Mesenchymal stem cell (in vitro differentiated cells and primary cell): Measurements from ENCODE around the gene PRKCZ.

Experiments
- DNase-seq: peaks from one replicate; pipeline ENCODE4 v3.0.0-alpha.2; 2013
- H2AFZ ChIP-seq: one replicate; pipeline ENCODE4 v1.6.1; 2013; ENCODE audit warnings: low read depth, mild to moderate bottlenecking, control low read depth, inconsistent platforms, low read length, moderate library complexity
- H2AK5ac ChIP-seq: 2 replicates; pipeline ENCODE4 v1.6.1; 2013; ENCODE audit warnings: low read length, moderate library complexity, mild to moderate bottlenecking, inconsistent platforms; ENCODE audit not compliant: severe bottlenecking
- H2BK120ac ChIP-seq: one replicate; pipeline ENCODE4 v1.6.1; 2013; ENCODE audit warnings: low read depth, mild to moderate bottlenecking, inconsistent platforms, low read length, moderate library complexity
- H2BK12ac ChIP-seq, 2 experiments: one replicate each; pipeline ENCODE4 v1.6.1; 2013; ENCODE audit warnings: inconsistent platforms in 2 of 2, low read length in 2 of 2, mild to moderate bottlenecking in 2 of 2, moderate library complexity in 2 of 2, control low read depth in 1 of 2
- H2BK15ac ChIP-seq: one replicate; pipeline ENCODE4 v1.6.1; 2013; ENCODE audit warnings: mild to moderate bottlenecking, low read depth, inconsistent platforms; ENCODE audit not compliant: poor library complexity, severe bottlenecking
- H2BK5ac ChIP-seq: 2 replicates; pipeline ENCODE4 v1.6.1; 2013; ENCODE audit warnings: low read depth, mild to moderate bottlenecking, low read length, control low read depth, inconsistent platforms; ENCODE audit not compliant: poor library complexity, severe bottlenecking
- H3K14ac ChIP-seq, 2 experiments: one replicate each; pipeline ENCODE4 v1.6.1; 2013; ENCODE audit warnings: inconsistent platforms in 2 of 2, low read length in 2 of 2, control low read depth in 1 of 2, mild to moderate bottlenecking in 1 of 2, moderate library complexity in 1 of 2
- H3K18ac ChIP-seq, 2 experiments: one replicate each; pipeline ENCODE4 v1.6.1; 2013; ENCODE audit warnings: inconsistent platforms in 2 of 2, low read length in 2 of 2, control low read depth in 1 of 2, low read depth in 1 of 2, mild to moderate bottlenecking in 1 of 2
- H3K23ac ChIP-seq, 2 experiments: one replicate each; pipeline ENCODE4 v1.6.1; 2013; ENCODE audit warnings: inconsistent platforms in 2 of 2, low read length in 2 of 2, mild to moderate bottlenecking in 2 of 2, moderate library complexity in 2 of 2, control low read depth in 1 of 2
- H3K27ac ChIP-seq: 2 replicates; pipeline ENCODE4 v1.5.1; 2013; ENCODE audit warnings: mild to moderate bottlenecking, moderate library complexity, low read length, control low read depth, inconsistent platforms; ENCODE audit not compliant: poor library complexity, severe bottlenecking
- H3K27me3 ChIP-seq, 2 experiments: 2 replicates each; pipeline versions ENCODE4 v1.6.1 to v1.7.0; 2013; ENCODE audit warnings: low read length in 2 of 2, mild to moderate bottlenecking in 2 of 2, moderate library complexity in 2 of 2, control low read depth in 1 of 2, inconsistent platforms in 1 of 2; ENCODE audit not compliant: control insufficient read depth in 1 of 2, insufficient read depth in 1 of 2
- H3K36me3 ChIP-seq, 2 experiments: 2 replicates each; pipeline versions ENCODE4 v1.6.1 to v1.7.0; 2013; ENCODE audit warnings: low read length in 2 of 2, control low read depth in 1 of 2, inconsistent platforms in 1 of 2, low read depth in 1 of 2, mild to moderate bottlenecking in 1 of 2; ENCODE audit not compliant: insufficient read depth in 2 of 2, control insufficient read depth in 1 of 2
- H3K4ac ChIP-seq, 2 experiments: one replicate each; pipeline ENCODE4 v1.6.1; 2013; ENCODE audit warnings: inconsistent platforms in 2 of 2, low read length in 2 of 2, mild to moderate bottlenecking in 2 of 2, moderate library complexity in 2 of 2, control low read depth in 1 of 2, low read depth in 1 of 2
- H3K4me1 ChIP-seq: 2 replicates; pipeline ENCODE4 v1.6.1; 2013; ENCODE audit warnings: low read depth, low read length, control low read depth; ENCODE audit not compliant: control insufficient read depth, insufficient read depth
- H3K4me2 ChIP-seq: 2 replicates; pipeline ENCODE4 v1.6.1; 2013; ENCODE audit warnings: low read length, mild to moderate bottlenecking, inconsistent platforms; ENCODE audit not compliant: poor library complexity, severe bottlenecking
- H3K4me3 ChIP-seq, 2 experiments: 2 replicates each; pipeline versions ENCODE4 v1.5.1 to v1.7.0; 2013; ENCODE audit warnings: low read length in 2 of 2, mild to moderate bottlenecking in 2 of 2, control low read depth in 1 of 2, low read depth in 1 of 2; ENCODE audit not compliant: insufficient read depth in 1 of 2
- H3K79me1 ChIP-seq: replicated peaks from 2 replicates; pipeline ENCODE4 v1.6.1; 2013; ENCODE audit warnings: mild to moderate bottlenecking, control low read depth, low read length, inconsistent platforms; ENCODE audit not compliant: poor library complexity, severe bottlenecking
- H3K9ac ChIP-seq: 2 replicates; pipeline ENCODE4 v1.7.0; 2013; ENCODE audit warnings: mild to moderate bottlenecking, low read length, moderate library complexity
- H3K9me3 ChIP-seq: 2 replicates; pipeline ENCODE4 v1.7.0; 2013; ENCODE audit warnings: mild to moderate bottlenecking, low read length; ENCODE audit not compliant: control insufficient read depth
- H4K8ac ChIP-seq: one replicate; pipeline ENCODE4 v1.6.1; 2013; ENCODE audit warnings: inconsistent platforms, mild to moderate bottlenecking, low read length, moderate library complexity
- H4K91ac ChIP-seq: one replicate; pipeline ENCODE4 v1.6.1; 2013; ENCODE audit warnings: mild to moderate bottlenecking, low read length, inconsistent platforms
- WGBS: methylation state at CpG from one replicate; pipeline ENCODE4 v1.1.7; 2013; ENCODE audit warnings: mixed read lengths; 5-methylcytosine and 5-hydroxymethylcytosine counted together

The PRKCZ gene

DNA sequence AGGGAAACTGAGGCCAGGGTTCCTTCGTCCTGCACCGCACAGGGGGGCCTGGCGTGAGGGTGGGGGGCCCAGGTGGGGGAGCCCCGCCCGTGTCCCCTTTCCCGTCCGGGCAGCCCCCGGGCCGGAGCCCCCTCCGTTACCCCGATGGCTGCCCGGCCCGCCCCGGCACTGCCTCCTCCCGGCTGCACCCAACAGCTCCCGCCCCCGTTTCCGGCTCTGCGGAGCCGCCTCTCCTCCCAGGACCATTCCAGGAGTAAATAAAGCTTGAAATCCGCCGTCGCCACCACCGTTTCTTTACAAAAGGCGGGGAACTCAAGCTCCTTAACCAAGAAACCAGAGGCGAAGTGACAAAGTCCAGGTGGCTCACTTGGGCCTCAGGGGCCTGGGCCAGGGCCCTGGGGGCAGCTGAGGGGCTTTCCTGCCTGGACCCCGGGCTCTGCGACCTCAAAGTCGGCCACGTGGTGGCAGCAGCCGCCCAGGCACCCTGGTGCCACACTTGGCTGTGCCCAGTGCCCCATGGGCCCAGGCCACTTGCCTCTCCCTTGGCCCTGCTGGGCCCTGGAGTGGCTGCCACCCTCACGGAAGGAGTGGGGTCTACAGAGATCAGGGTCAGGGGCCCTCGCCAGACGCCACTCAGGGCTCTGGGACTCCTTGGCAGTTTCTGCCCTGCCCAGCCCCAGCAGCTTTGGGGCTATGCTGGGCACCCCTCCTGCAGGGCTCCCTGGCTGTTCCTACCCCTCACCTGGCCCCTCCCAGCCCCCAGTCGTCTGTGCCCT is 144.9 kb downstream of the PRKCZ start:
- H4K8ac ChIP-seq: peak overlapping the region; percentile 96
- peak overlapping the region; percentile 92 to 93 for H3K18ac ChIP-seq
- H3K23ac ChIP-seq: peak overlapping the region in 1 of 2 experiments; percentile 51
- H4K91ac ChIP-seq: peak overlapping the region; percentile 94
- H3K4me1 ChIP-seq: peaks cover 47% of the 10 kb centered on the region
- H2BK120ac ChIP-seq: peak overlapping the region; percentile 92
- peak overlapping the region; percentile 69 to 82 for H3K4me3 ChIP-seq
- H3K27me3 ChIP-seq: no peaks in the 10 kb centered on the region
- peak overlapping the region; percentile 88 for H3K9ac ChIP-seq
- peaks cover 0 to 32% of the 10 kb centered on the region in 2 experiments for H3K36me3 ChIP-seq
- H3K4ac ChIP-seq: peak overlapping the region; percentile 58 to 90
- under 1% methylated on average over 35 of the region's 35 CpGs for WGBS
- peak overlapping the region; percentile 54 for H2AK5ac ChIP-seq
- peak overlapping the region; percentile 99 for H2BK15ac ChIP-seq
- peak overlapping the region; percentile 91 for H3K27ac ChIP-seq
- DNase-seq: peak; percentile 92
- H2BK12ac ChIP-seq: peak overlapping the region; percentile 14 to 76
- H3K79me1 ChIP-seq: peaks cover 27% of the 10 kb centered on the region
- no peaks in the 10 kb centered on the region for H3K9me3 ChIP-seq
- H3K4me2 ChIP-seq: peak overlapping the region; percentile 83
- no peak overlapping the region for H2AFZ ChIP-seq
- H3K14ac ChIP-seq: peak overlapping the region in 1 of 2 experiments; percentile 38
- peak overlapping the region; percentile 89 for H2BK5ac ChIP-seq

DNA sequence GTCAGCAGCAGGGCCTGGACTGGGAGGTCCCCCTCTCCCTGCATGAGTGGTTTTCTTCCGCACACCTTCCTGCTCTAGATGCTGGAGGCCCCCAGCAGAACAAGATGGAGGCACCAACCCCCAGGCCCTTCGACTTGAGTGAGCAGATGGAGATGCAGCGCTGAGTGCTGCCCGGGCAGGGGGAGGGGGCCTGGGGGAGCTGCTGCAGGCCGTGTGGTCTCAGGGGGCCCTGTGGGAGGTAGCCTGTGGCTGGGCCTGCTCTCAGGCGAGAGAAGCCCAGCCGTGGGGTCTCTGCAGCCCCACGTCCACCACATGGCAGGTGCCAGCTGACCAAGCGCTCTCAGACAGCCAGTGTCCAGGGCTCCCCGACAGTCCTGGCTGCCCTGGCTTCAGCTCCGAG is 145.6 kb downstream of the PRKCZ start:
- Histone ChIP-seq H2BK12ac (peak overlapping the region; percentile 16 to 61), H4K8ac (peak overlapping the region; percentile 95), H3K9ac (peak overlapping the region; percentile 88), H3K4me3 (no peak overlapping the region), H3K23ac (no peak overlapping the region), H4K91ac (no peak overlapping the region), H3K27ac (no peak overlapping the region), H3K4me2 (no peak overlapping the region), H3K79me1 (peaks cover 20% of the 10 kb centered on the region), H3K36me3 (peaks cover 0 to 25% of the 10 kb centered on the region in 2 experiments), H3K14ac (no peak overlapping the region), H3K27me3 (no peaks in the 10 kb centered on the region), H3K4me1 (peaks cover 43% of the 10 kb centered on the region), H2AK5ac (no peak overlapping the region), H2BK15ac (no peak overlapping the region), H3K18ac (no peak overlapping the region), H2BK5ac (no peak overlapping the region), H3K4ac (peak overlapping the region; percentile 58 to 86), H2AFZ (no peak overlapping the region), H2BK120ac (peak overlapping the region; percentile 92), H3K9me3 (no peaks in the 10 kb centered on the region)
- no peak for DNase-seq
- 83% methylated on average over 11 of the region's 11 CpGs for WGBS

DNA sequence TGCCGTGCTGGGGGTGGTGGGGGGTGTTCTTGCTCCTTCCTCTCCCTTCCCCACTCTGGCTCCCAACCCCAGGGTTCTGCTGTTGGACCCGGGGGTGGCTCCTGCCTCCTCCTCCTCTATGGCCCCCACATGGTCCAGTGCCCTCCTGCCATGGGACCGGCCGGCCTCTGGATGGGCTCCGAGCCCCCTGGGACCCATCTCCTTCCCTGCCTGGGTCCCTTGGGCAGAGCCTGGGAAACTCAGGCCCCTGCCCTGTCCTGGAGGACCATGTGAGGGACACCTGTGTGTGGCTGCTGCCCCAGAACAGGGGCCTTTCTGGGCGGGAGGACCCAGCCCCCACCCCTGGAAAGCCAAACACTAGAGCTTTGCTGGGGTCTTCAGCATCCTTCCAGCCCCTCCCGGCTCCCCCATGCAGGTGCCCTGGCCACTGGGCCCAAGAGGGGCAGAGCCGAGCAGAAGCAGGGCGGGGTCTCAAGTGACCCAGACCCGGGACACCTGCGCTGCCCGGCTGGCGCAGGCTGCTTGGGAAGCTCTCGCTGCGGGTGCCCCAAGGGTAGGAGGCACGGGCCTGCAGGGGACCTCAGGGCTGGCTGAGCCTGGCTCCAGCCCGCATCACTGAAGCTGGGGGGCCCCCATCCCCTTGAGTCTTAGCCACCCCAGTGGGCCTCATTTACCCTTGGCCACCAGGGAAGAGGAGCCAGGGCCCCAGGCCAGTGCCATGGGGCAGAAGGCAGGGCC is 146.9 kb downstream of the PRKCZ start:
- peak overlapping the region; percentile 32 to 61 for H2BK12ac ChIP-seq
- H3K4me3 ChIP-seq: no peak overlapping the region
- H2BK15ac ChIP-seq: peak overlapping the region; percentile 6
- H3K9ac ChIP-seq: no peak overlapping the region
- H2AFZ ChIP-seq: no peak overlapping the region
- no peak overlapping the region for H2BK5ac ChIP-seq
- no peak overlapping the region for H3K27ac ChIP-seq
- H2AK5ac ChIP-seq: no peak overlapping the region
- no peaks in the 10 kb centered on the region for H3K9me3 ChIP-seq
- H3K27me3 ChIP-seq: no peaks in the 10 kb centered on the region
- H4K91ac ChIP-seq: peak overlapping the region; percentile 14
- peaks cover 11% of the 10 kb centered on the region for H3K79me1 ChIP-seq
- H3K18ac ChIP-seq: no peak overlapping the region
- peaks cover 0 to 15% of the 10 kb centered on the region in 2 experiments for H3K36me3 ChIP-seq
- H3K14ac ChIP-seq: no peak overlapping the region
- no peak overlapping the region for H2BK120ac ChIP-seq
- H3K4me1 ChIP-seq: peaks cover 39% of the 10 kb centered on the region
- 94% methylated on average over 16 of the region's 17 CpGs for WGBS
- H3K4ac ChIP-seq: no peak overlapping the region
- DNase-seq: no peak
- no peak overlapping the region for H3K23ac ChIP-seq
- H4K8ac ChIP-seq: no peak overlapping the region
- H3K4me2 ChIP-seq: no peak overlapping the region

DNA sequence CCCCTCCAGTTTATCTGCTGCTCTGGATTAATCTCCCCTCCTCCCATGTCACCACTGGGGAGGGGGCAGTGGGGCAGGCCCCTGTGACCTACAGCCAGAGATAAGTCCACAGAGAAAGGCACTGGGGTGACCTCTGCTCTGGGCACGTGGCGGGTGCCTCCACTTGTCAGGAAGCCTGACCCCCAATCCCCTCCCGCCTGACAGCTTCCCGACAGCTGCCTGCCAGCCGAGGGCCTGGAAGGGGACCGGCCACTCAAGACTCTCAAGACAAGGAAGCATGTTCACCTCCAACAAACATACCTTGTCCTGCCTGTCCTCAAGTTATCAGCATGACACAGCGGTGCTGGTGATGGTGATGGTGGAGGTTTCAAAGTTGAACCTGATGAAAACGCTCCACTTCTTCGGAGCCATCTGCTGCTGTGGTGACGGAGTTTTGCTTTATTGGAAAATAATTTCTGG is 147.5 kb downstream of the PRKCZ start:
- H2BK120ac ChIP-seq: no peak overlapping the region
- no peaks in the 10 kb centered on the region for H3K27me3 ChIP-seq
- no peak overlapping the region for H2BK15ac ChIP-seq
- H3K9ac ChIP-seq: no peak overlapping the region
- peaks cover 0 to 10% of the 10 kb centered on the region in 2 experiments for H3K36me3 ChIP-seq
- H3K4ac ChIP-seq: peak overlapping the region; percentile 15 to 41
- 90% methylated on average over 8 of the region's 10 CpGs for WGBS
- no peak overlapping the region for H3K14ac ChIP-seq
- H2BK12ac ChIP-seq: peak overlapping the region; percentile 27 to 32
- no peak overlapping the region for H2AFZ ChIP-seq
- H3K4me2 ChIP-seq: no peak overlapping the region
- H3K23ac ChIP-seq: no peak overlapping the region
- H3K4me3 ChIP-seq: no peak overlapping the region
- no peak overlapping the region for H4K91ac ChIP-seq
- H3K27ac ChIP-seq: no peak overlapping the region
- H3K79me1 ChIP-seq: peaks cover 9% of the 10 kb centered on the region
- H3K18ac ChIP-seq: no peak overlapping the region
- peak overlapping the region; percentile 37 for H2AK5ac ChIP-seq
- peaks cover 34% of the 10 kb centered on the region for H3K4me1 ChIP-seq
- no peak for DNase-seq
- no peaks in the 10 kb centered on the region for H3K9me3 ChIP-seq
- no peak overlapping the region for H2BK5ac ChIP-seq
- H4K8ac ChIP-seq: no peak overlapping the region
